COR-L47 (cell line): Measurements from ENCODE around the gene PPIL6.
"Not testable (repeated sequence)": the region's sequence is repeated elsewhere in the genome, so short reads cannot be mapped to it uniquely, and the experiment has no call there.

Experiments
- DNase-seq: peaks from one replicate; lab custom pipeline; 2025; lab: John Stamatoyannopoulos, UW

Gene PPIL6

GRCh38 chr6:109393886-109394281 is 46.5 kb downstream of the PPIL6 start:
- no peak for DNase-seq

DNA sequence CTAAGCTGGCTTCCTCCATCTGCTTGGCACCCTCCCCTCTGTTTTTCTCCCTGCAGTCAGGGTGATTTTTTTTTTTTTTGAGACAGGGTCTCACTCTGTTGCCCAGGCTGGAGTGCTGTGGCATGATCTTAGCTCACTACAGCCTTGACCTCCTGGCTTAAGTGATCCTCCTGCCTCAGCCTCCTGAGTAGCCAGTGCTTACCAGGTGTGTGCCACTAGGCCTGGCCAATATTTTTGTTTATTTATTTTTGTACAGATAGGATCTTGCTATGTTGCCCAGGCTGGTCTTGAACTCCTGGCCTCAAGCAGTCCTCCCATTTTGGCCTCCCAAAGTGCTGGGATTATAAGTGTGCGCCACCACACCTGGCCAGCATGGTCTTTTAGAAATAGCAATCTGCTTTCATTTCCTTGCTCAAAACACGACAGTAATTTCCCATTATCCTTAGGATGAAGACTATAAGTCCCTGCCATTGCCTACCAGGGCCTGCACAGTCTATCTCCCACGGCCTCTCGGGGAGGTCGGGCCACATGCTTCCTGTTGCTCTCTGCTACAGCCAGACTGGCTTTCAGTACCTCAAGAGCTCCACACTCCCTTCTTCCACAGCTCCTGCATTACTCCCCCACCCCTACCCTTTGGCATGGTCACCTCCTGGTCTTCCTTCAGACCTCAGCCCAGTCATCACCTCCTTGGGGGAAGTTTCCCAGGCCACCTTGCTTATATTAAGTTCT is 47.1 kb downstream of the PPIL6 start:
- DNase-seq, result no peak

- no peak for DNase-seq
Measured at GRCh38 chr6:109389650-109390274, 50.7 kb downstream of the PPIL6 start.

DNA sequence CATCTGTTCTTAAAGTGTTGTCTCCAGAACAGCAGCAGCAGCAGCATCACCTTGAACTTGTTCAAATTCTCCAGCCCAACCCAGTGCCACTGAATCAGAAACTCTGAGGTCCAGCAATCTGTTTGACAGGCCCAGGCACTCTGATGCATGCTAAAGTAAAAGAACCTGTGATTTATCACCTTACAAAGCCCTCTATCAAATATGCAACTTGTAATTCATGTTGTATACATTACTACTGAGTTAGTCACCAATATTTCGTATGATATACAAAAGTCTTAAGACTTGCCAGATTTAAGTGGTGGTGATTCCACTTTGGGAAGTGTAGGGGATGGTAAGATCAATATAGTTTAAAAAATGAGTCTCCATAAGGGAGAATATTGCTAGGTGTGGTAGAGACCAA is 52.2 kb downstream of the PPIL6 start:
- DNase-seq, result no peak

DNA sequence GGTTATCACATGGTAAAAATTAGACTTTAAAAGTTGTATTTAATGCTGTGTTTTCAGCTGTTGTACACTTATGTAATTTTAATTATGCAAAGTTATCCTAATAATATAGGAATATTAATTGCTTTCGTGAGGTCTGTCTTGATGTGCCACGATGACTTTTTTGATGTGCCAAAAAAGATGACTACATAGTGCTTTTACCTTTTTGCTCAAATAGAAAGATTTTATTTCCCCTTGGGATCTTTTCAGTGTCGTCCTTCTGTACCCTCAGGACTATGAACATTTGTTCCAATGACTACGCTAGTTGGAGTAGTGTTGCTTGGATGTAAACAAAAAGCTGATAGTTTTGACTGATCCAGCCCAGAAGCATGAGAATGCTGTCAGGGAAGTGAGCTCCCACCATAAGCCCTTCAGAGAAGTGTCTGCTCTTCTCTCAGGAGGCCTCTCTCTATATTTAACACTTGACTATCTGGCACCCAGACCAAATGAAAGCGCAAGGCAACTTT is 56.9 kb downstream of the PPIL6 start:
- DNase-seq, result no peak

DNA sequence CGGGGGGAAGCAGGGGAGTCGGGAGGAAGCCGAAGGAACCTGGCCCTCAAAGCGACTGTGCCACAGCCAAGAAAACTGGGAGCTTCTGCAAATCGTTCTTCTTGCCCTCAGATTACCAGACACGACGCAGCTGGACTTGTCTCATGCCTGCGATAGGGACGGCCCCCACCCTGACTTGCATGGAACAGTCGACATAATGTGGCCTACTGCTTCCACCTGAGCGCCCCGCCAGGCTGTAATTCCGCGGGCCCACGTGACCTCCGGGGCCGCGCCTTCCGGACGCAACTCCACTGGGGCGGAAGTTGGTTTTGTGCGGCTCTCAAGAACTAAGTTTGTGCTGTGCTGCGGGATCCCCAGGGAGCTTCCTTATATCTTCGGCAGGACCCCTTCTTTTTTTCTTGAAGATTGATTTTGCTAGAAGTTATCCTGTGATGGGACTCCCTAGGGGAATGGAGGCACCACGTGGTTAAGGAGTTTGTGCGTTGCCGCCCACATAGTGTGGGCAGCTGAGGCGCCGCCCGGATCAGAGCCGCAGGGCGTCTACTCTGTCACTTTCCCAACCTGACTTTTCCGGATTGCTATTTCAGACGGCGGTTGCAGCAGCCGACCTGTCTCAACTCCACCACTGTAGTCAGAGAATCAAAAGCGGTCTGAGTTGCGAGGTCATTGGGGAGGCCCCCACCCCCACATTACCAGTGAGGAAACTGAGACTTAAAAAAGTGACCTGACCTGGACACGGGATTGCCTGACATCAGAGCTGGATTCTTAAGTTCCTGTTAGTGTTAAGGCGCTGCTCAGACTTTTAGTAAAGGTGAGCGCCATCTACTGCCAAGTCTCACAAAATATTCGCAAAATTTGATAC is 57.6 kb downstream of the PPIL6 start:
- DNase-seq, result peak; percentile 80

GRCh38 chr6:109381747-109382575 is 58.5 kb downstream of the PPIL6 start, which contains the start of gene CD164:
Gene CD164 (minus strand): TSS chr6:109382467. CDS start chr6:109382378, 89 bp downstream.
- peak; percentile 76 for DNase-seq

DNA sequence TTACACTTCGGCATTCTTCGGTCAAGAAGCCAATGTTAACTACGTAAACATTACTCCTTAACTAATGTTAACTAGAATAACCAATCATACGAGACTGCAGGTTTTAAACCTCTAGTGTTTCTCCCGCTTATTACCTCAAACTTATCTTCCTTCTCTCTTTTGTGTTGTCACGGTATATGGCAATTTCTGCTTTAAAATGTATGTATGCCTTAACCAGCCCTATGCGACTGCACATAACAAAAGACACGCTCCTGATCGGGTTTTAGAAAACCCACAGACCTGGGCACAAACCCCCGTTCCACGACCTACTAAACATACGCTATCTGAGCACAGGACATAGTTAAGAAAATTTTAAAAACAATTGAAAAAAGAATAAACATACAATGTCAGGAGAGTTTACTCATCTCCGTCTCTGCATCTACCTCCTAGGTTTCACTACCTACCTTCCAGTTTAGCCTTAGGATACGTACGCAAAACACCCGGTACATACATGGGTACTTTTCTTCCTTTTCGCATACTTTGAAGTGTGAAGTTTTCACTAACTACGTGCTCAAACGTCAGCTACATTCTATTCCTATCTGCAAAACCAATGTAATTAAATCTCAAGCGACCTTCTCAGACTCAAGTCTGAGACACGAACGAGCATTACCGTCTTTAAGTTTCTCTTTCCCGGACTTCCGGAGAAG is 59.2 kb downstream of the PPIL6 start:
- no peak for DNase-seq

- no peak for DNase-seq
Measured at GRCh38 chr6:109379711-109380110, 60.7 kb downstream of the PPIL6 start.

DNA sequence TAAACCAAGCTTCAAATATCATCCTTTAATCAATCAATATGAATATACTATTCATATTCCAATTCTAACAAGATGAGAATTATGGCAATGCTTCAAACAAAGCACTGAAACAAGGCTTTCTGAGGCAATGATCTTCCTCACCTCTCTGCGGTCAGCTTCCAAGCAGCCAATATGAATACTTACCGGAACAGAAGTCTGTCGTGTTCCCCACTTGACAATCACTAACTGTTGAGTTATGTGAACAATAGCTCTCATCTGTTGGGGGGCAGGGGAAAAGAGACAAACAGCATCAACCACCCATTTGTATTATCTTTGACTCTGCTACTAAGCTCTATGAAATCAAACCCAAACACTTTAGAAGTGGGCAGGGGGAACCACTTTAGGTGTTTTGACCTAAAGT is 62.7 kb downstream of the PPIL6 start:
- DNase-seq, result no peak

DNA sequence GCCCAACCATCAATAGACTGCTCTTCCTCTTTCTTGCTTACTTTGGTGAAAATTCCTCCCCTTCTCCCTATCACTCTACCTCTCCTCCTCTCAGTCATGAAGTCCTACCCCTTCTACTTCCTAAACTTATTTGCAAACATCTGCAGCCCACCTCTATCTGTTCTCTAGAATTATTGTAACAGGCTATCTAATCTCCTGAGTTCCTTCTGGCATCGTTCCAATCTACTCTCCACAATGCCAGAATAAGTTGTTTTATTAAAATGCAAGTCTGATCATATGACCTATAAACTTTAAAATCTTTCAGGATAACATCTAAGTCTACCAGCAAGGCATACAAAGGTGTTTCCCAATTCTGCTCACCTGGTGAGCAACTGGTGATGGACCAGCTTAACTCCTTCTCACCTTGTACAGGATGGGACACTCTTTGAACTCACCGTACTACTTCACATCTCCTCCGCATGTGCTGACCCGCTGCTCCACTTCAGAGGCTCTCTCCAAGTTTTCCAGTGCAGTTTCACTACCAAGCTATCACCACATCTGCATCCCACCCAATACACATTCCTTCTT is 66.0 kb downstream of the PPIL6 start:
- DNase-seq, result no peak

DNA sequence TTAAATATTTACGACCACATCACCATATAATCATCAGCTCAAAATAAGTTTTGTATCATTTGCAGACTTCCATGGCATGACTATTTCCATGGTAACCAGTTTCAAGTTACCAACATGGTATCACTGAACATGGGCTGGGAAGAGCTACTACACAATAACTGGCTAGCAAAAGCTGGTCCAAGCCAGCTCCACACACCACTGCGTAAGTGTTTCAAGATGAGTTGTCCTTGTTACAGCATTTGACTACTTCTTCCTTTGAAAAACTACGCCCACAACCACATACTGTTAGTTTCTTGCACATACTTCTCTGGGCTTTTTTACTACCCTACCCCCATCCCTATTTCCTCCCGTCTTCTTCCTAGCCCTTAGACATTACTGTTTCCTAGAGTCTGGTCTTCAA is 66.7 kb downstream of the PPIL6 start:
- no peak for DNase-seq

- DNase-seq, result no peak
Measured at GRCh38 chr6:109373331-109373730, 67.1 kb downstream of the PPIL6 start.

- no peak for DNase-seq
Measured at GRCh38 chr6:109372130-109372529, 68.3 kb downstream of the PPIL6 start.

DNA sequence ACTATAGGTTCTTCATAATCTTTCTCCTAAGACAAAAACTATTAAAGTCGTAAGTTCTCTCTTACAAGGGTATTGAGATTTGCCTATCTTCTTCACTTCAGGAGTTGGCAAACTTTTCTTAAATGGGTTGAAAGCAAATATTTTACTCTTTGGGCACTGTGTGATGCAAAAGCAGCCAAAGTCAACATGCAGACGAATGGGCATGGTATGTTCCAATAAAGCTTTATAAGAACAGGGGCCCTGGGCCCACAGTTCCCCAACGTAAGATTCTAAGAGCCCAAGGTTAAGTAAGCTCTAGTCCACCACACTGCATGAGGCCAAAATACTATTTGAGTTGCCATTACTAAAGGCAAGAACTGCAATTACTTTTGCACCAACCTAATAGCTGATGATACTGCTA is 69.6 kb downstream of the PPIL6 start:
- DNase-seq, result no peak

GRCh38 chr6:109370336-109370735 is 70.1 kb downstream of the PPIL6 start:
- no peak for DNase-seq

- no peak for DNase-seq
Measured at GRCh38 chr6:109369728-109370127, 70.7 kb downstream of the PPIL6 start.

DNA sequence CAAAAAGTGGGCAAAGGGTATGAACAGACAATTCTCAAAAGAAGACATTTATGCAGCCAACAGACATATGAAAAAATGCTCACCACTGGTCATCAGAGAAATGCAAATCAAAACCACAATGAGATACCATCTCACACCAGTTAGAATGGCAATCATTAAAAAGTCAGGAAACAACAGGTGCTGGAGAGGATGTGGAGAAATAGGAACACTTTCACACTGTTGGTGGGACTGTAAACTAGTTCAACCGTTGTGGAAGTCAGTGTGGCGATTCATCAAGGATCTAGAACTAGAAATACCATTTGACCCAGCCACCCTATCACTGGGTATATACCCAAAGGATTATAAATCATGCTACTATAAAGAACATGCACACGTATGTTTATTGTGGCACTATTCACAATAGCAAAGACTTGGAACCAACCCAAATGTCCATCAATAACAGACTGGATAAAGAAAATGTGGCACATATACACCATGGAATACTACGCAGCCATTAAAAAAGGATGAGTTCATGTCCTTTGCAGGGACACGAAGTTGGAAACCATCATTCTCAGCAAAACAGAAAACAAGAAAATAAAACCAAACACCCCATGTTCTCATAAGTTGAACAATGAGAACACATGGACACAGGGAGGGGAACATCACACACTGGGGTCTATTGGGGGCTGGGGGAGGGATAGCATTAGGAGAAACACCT is 75.9 kb downstream of the PPIL6 start:
- not testable (repeated sequence) for DNase-seq

DNA sequence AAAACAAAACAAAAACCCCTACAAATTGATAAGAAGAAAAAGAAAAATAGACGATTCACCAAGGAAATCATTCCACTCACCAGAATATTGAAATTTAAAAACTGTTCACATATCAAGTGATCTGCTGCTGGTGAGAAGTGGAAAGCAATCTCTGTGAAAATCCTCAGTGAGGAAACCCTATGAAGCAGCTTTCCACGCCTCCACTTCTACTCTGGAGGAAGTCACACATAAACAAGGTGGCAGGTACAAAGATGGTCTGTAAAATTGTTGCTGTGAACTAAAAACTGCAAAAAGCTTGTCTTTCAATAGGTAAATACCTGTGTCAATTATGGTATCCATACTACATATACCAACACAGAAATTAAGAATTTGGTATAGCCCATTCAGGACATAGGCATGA is 76.7 kb downstream of the PPIL6 start:
- no peak for DNase-seq
